ENCODE measurements around the gene RPP38. TPM values are rescaled to one million over a fixed set of nuclear protein-coding genes. Genes with fewer than 3 reads are reported as not detected.

Gene RPP38
- polyA plus RNA-seq, 2 of the 4 experiments (the other 2 are of a cell fraction), result 25.5 to 47.5 TPM

DNA sequence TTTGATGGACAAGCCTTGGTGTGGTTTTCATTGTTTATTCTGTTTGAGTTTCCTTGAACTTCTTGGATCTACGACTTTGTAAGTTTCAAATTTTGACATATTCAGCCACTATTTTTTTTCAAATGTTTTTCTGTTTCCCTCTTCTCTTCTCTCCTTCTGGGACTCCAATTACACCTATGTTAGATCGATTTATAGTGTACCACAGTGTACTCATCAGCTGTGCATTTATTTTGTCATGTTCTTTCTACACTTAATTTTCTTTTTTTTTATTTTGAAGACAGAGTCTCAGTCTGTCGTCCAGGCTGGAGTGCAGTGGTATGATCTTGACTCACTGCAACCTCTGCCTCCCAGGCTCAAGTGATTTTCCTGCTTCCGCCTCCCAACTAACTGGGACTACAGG lies 37.2 kb upstream of the RPP38 start:
- no peak overlapping the region for H3K27ac ChIP-seq
- ATAC-seq, result no peak
- CTCF ChIA-PET, result no interaction called here
- H3K4me1 ChIP-seq, result no peaks in the 10 kb centered on the region
- H3K4me3 ChIP-seq, result no peak overlapping the region
- no peak for FAIRE-seq
- TF ChIP-seq HEYL (CRISPR knock-in tag; IDR thresholded peaks at IDR 0.05) (no peak), HOXB5 (CRISPR knock-in tag; IDR thresholded peaks at IDR 0.05) (no peak), SREBF2 (IDR thresholded peaks at IDR 0.05) (no peak), RFX5 (IDR thresholded peaks at IDR 0.05) (no peak), KDM5A (IDR thresholded peaks at IDR 0.05) (no peak), FOXS1 (CRISPR knock-in tag; IDR thresholded peaks at IDR 0.05) (no peak), ATOH8 (CRISPR knock-in tag; IDR thresholded peaks at IDR 0.05; ENCODE audit: low read depth) (no peak), FOSL2 (IDR thresholded peaks at IDR 0.05) (no peak), FOSL2 (CRISPR knock-in tag; IDR thresholded peaks at IDR 0.05) (no peak), ELK1 (IDR thresholded peaks at IDR 0.05; ENCODE audit: low read depth, low read length) (no peak), MAX (IDR thresholded peaks at IDR 0.05) (no peak), RARB (CRISPR knock-in tag; IDR thresholded peaks at IDR 0.05) (no peak), TP53 (CRISPR knock-in tag; IDR thresholded peaks at IDR 0.05) (no peak), USF2 (IDR thresholded peaks at IDR 0.05) (no peak)
- 34% methylated on average over 4 of the region's 4 CpGs for WGBS (ENCODE audit: missing lambda C conversion rate)
- H3K4me2 ChIP-seq, result no peak overlapping the region
- no peak for DNase-seq (ENCODE audit: low read depth in 1 of 2, low spot score in 1 of 2)
- H3K9me3 ChIP-seq, result peaks cover 13% of the 10 kb centered on the region; the same call in 2 of the 3 replicates
- POLR2A ChIA-PET, result no interaction called here

DNA sequence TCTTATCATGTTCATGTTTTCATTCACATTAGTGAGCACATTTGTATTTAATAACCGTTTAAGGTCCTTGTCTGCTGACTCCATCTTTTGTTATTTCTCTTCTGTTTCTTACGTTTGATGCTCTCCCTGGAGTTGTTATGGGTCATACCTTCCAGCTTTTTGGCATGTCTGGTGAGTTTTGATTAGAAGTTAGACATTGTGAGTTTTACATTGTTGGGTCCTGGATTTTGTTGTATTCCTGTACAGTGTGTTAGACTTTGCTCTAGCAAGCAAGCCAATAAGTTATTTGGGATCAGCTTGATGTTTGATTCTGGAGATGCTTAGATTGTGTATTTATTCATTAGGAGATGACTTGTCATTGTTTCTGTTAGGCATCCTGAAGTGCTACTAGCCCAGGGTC lies 36.5 kb upstream of the RPP38 start:
- CTCF ChIA-PET, result no interaction called here
- no peak for FAIRE-seq
- WGBS (ENCODE audit: missing lambda C conversion rate), result 24% methylated on average over 2 of the region's 2 CpGs
- no peak for ATAC-seq
- TF ChIP-seq ZSCAN20 (CRISPR knock-in tag; IDR thresholded peaks at IDR 0.05), result no peak
- no peak for TF ChIP-seq ZC3H11A (IDR thresholded peaks at IDR 0.05)
- no peak for TF ChIP-seq BCL3 (IDR thresholded peaks at IDR 0.05)
- TF ChIP-seq GATA3 (IDR thresholded peaks at IDR 0.05; ENCODE audit: borderline replicate concordance), result no peak
- H3K27ac ChIP-seq, result no peak overlapping the region
- no peak overlapping the region for H3K4me2 ChIP-seq
- no peak overlapping the region for H3K4me3 ChIP-seq
- peaks cover 18% of the 10 kb centered on the region; the same call in 2 of the 3 replicates for H3K9me3 ChIP-seq
- no peaks in the 10 kb centered on the region for H3K4me1 ChIP-seq
- POLR2A ChIA-PET, result no interaction called here
- no peak for DNase-seq (ENCODE audit: low read depth in 1 of 2, low spot score in 1 of 2)

GRCh38 chr10:15067154-15067553 lies 30.0 kb upstream of the RPP38 start:
- peaks cover 6% of the 10 kb centered on the region; the same call in 2 of the 3 replicates for H3K9me3 ChIP-seq
- H3K4me3 ChIP-seq, result no peak overlapping the region
- CTCF ChIA-PET, result no interaction called here
- H3K4me2 ChIP-seq, result no peak overlapping the region
- POLR2A ChIA-PET, result no interaction called here
- DNase-seq (ENCODE audit: low read depth in 1 of 2, low spot score in 1 of 2) (no peak), FAIRE-seq (no peak), ATAC-seq (no peak)
- no peaks in the 10 kb centered on the region for H3K4me1 ChIP-seq
- 76% methylated on average over 5 of the region's 5 CpGs for WGBS (ENCODE audit: missing lambda C conversion rate)
- H3K27ac ChIP-seq, result no peak overlapping the region
- TF ChIP-seq MAX (IDR thresholded peaks at IDR 0.05) (no peak), RFX5 (IDR thresholded peaks at IDR 0.05) (no peak), ZNF302 (CRISPR knock-in tag; IDR thresholded peaks at IDR 0.05) (no peak), NPAS2 (CRISPR knock-in tag; IDR thresholded peaks at IDR 0.05; ENCODE audit: borderline replicate concordance) (no peak), CEBPB (IDR thresholded peaks at IDR 0.05) (no peak), CTCF (IDR thresholded peaks at IDR 0.05) (no peak), BHLHE40 (IDR thresholded peaks at IDR 0.05; ENCODE audit: low read depth, low read length) (no peak), BCL3 (IDR thresholded peaks at IDR 0.05) (no peak)
- TF ChIP-seq, protein P1, sequence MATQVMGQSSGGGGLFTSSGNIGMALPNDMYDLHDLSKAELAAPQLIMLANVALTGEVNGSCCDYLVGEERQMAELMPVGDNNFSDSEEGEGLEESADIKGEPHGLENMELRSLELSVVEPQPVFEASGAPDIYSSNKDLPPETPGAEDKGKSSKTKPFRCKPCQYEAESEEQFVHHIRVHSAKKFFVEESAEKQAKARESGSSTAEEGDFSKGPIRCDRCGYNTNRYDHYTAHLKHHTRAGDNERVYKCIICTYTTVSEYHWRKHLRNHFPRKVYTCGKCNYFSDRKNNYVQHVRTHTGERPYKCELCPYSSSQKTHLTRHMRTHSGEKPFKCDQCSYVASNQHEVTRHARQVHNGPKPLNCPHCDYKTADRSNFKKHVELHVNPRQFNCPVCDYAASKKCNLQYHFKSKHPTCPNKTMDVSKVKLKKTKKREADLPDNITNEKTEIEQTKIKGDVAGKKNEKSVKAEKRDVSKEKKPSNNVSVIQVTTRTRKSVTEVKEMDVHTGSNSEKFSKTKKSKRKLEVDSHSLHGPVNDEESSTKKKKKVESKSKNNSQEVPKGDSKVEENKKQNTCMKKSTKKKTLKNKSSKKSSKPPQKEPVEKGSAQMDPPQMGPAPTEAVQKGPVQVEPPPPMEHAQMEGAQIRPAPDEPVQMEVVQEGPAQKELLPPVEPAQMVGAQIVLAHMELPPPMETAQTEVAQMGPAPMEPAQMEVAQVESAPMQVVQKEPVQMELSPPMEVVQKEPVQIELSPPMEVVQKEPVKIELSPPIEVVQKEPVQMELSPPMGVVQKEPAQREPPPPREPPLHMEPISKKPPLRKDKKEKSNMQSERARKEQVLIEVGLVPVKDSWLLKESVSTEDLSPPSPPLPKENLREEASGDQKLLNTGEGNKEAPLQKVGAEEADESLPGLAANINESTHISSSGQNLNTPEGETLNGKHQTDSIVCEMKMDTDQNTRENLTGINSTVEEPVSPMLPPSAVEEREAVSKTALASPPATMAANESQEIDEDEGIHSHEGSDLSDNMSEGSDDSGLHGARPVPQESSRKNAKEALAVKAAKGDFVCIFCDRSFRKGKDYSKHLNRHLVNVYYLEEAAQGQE (IDR thresholded peaks at IDR 0.05), result no peak

Data from A549 (cell line).